A549 (cell line): Measurements from ENCODE around the gene DYRK2. TPM values are rescaled to one million over a fixed set of nuclear protein-coding genes. Genes with fewer than 3 reads are reported as not detected.
A peak's percentile ranks its signal among the peaks of the same experiment; 100 is the strongest.

Experiments
- ATAC-seq, 2 experiments: fragments of 200-7000 bp in 1 of 2; fragments of >200 bp in 1 of 2; cut with Nextera tagmentation in 1 of 2; cut with Tn5 transposase in 1 of 2; 3 replicates each; pipeline versions ENCODE4 v1.8.0 to v1.9.1; 2018 to 2020; ENCODE audit warnings: mild to moderate bottlenecking in 1 of 2, moderate library complexity in 1 of 2
- CTCF ChIA-PET: fragments of 300-600 bp; sonication (Branson Sonifier 250); formaldehyde crosslinking; extraction: SDS; loops from one replicate; lab custom pipeline; 2021; ENCODE audit warnings: antibody characterized with exemption, inconsistent platforms; lab: Yijun Ruan, JAX
- POLR2A ChIA-PET: fragments of 350-600 bp; formaldehyde crosslinking; extraction: SDS; loops from one replicate; lab custom pipeline; 2021; ENCODE audit warnings: antibody characterized with exemption, inconsistent platforms; lab: Yijun Ruan, JAX
- DNase-seq, 2 experiments: peaks; one replicate each; pipeline versions ENCODE4 v3.0.0 to v3.0.0-alpha.2; 2011 to 2016; ENCODE audit warnings: low read depth in 1 of 2, low spot score in 1 of 2
- FAIRE-seq: peaks from 2 replicates; lab custom pipeline; 2011; peaks lifted over from hg19 to GRCh38; lab: Jason Lieb, UNC
- H3K27ac ChIP-seq, 2 experiments: fragments of >200 bp; sonication (Bioruptor Twin); formaldehyde crosslinking; 3 replicates each; pipeline ENCODE4 v1.5.1; 2016 to 2017
- H3K4me1 ChIP-seq: fragments of >200 bp; sonication (Bioruptor Twin); formaldehyde crosslinking; 3 replicates; pipeline ENCODE4 v1.6.1; 2016
- H3K4me2 ChIP-seq: fragments of >200 bp; sonication (Bioruptor Twin); formaldehyde crosslinking; 3 replicates; pipeline ENCODE4 v1.6.1; 2016
- H3K4me3 ChIP-seq: fragments of >200 bp; sonication (Bioruptor Twin); formaldehyde crosslinking; 3 replicates; pipeline ENCODE4 v1.5.1; 2016
- H3K9me3 ChIP-seq: fragments of >200 bp; sonication (Bioruptor Twin); formaldehyde crosslinking; 3 replicates; pipeline ENCODE4 v1.6.1; 2016
- CBX2 ChIP-seq: fragments of 200-600 bp; sonication (generic); IDR thresholded peaks from 2 replicates; pipeline ENCODE4 v1.6.1; 2016; ENCODE audit warnings: low read depth, mild to moderate bottlenecking, borderline replicate concordance
- CHD4 ChIP-seq: fragments of 200-600 bp; sonication (generic); IDR thresholded peaks from 2 replicates; pipeline ENCODE4 v1.6.1; 2016; ENCODE audit warnings: antibody characterized with exemption, mild to moderate bottlenecking, borderline replicate concordance
- ESRRA ChIP-seq: fragments of 150-350 bp; IDR thresholded peaks from 2 replicates; pipeline ENCODE4 v1.6.1; 2014; ENCODE audit warnings: mild to moderate bottlenecking, low read length, borderline replicate concordance
- FOSL2 ChIP-seq, 2 experiments: fragments of 450-650 bp in 1 of 2; fragments of >200 bp in 1 of 2; sonication (Bioruptor Twin) in 1 of 2; formaldehyde crosslinking; IDR thresholded peaks; 2 replicates each; pipeline versions ENCODE4 v1.5.0 to v1.6.1; 2016 to 2020; ENCODE audit warnings: mild to moderate bottlenecking in 1 of 2, moderate library complexity in 1 of 2
- GATA3 ChIP-seq: IDR thresholded peaks from 2 replicates; pipeline ENCODE4 v1.6.1; 2012; ENCODE audit warnings: borderline replicate concordance
- HOXB5 ChIP-seq: fragments of 250-450 bp; sonication (Bioruptor Pico); IDR thresholded peaks from 2 replicates; pipeline ENCODE4 v1.5.0; 2020; ENCODE audit warnings: mild to moderate bottlenecking, moderate library complexity
- JUNB ChIP-seq: fragments of >200 bp; sonication (Bioruptor Twin); formaldehyde crosslinking; IDR thresholded peaks from 2 replicates; pipeline ENCODE4 v1.6.1; 2016
- MAFK ChIP-seq: fragments of 450-650 bp; IDR thresholded peaks from 2 replicates; pipeline ENCODE4 v1.6.1; 2014; ENCODE audit not compliant: partially characterized antibody
- MAX ChIP-seq: IDR thresholded peaks from 2 replicates; pipeline ENCODE4 v1.6.1; 2012
- MAZ ChIP-seq: fragments of 150-350 bp; IDR thresholded peaks from 2 replicates; pipeline ENCODE4 v1.6.1; 2014; ENCODE audit warnings: antibody characterized with exemption, low read depth, low read length, borderline replicate concordance
- MYC ChIP-seq: IDR thresholded peaks from 2 replicates; pipeline ENCODE4 v1.6.1; 2012; ENCODE audit warnings: mild to moderate bottlenecking, inconsistent platforms, low read length, improper control_type of control experiment, borderline replicate concordance
- NFE2L2 ChIP-seq: fragments of 150-350 bp; conservative IDR thresholded peaks from 2 replicates; pipeline ENCODE4 v1.6.1; 2014; ENCODE audit warnings: low read length
- NPAS2 ChIP-seq: fragments of 250-450 bp; sonication (Bioruptor Pico); IDR thresholded peaks from 2 replicates; pipeline ENCODE4 v1.8.0; 2022; ENCODE audit warnings: mild to moderate bottlenecking, moderate library complexity, borderline replicate concordance
- NR3C1 ChIP-seq: fragments of >200 bp; sonication (Bioruptor Twin); formaldehyde crosslinking; IDR thresholded peaks from 3 replicates; pipeline ENCODE4 v1.6.1; 2017
- PHF8 ChIP-seq: fragments of 200-600 bp; sonication (generic); IDR thresholded peaks from 2 replicates; pipeline ENCODE4 v1.6.1; 2016; ENCODE audit warnings: low read depth, mild to moderate bottlenecking, antibody characterized with exemption, moderate library complexity, borderline replicate concordance
- POLR2AphosphoS2 ChIP-seq: conservative IDR thresholded peaks from 2 replicates; pipeline ENCODE4 v1.6.1; 2012; ENCODE audit warnings: low read length, improper control_type of control experiment, inconsistent platforms
- RNF2 ChIP-seq: fragments of 200-600 bp; sonication (generic); IDR thresholded peaks from 2 replicates; pipeline ENCODE4 v1.6.1; 2016; ENCODE audit warnings: low read depth, mild to moderate bottlenecking, antibody characterized with exemption, moderate library complexity, borderline replicate concordance
- TFCP2L1 ChIP-seq: fragments of 250-450 bp; sonication (Bioruptor Pico); IDR thresholded peaks from 2 replicates; pipeline ENCODE4 v1.5.0; 2021; ENCODE audit warnings: mild to moderate bottlenecking
- TP53 ChIP-seq: fragments of 250-450 bp; sonication (Bioruptor Pico); IDR thresholded peaks from 2 replicates; pipeline ENCODE4 v1.5.0; 2021; ENCODE audit warnings: mild to moderate bottlenecking, moderate library complexity
- WGBS: methylation state at CpG from one replicate; pipeline ENCODE4 v1.1.6; 2017; ENCODE audit errors: missing lambda C conversion rate; 5-methylcytosine and 5-hydroxymethylcytosine counted together
- polyA plus RNA-seq, 4 experiments: library from polyadenylated mRNA; depleted of rRNA in 3 of 4; stranded (reverse); fragments of >200 nt; fragmentation: RNase III in 1 of 4; extraction: RNeasy Plus Mini Kit Qiagen cat#74134 plus additional on column Dnase treatment in 1 of 4; gene quantifications; 2 replicates in 3 of 4; 3 replicates in 1 of 4; pipeline ENCODE4 v1.2.3, GENCODE V29; 2011 to 2017
- TF ChIP-seq, protein P1 (sequence below): fragments of 150-350 bp; IDR thresholded peaks from 2 replicates; pipeline ENCODE4 v1.6.1; 2014; ENCODE audit warnings: low read depth, mild to moderate bottlenecking, low read length
- TF ChIP-seq, protein P2 (sequence below): IDR thresholded peaks from 2 replicates; pipeline ENCODE4 v1.6.1; 2012; ENCODE audit warnings: low read depth, borderline replicate concordance

Gene DYRK2
- polyA plus RNA-seq, 2 of the 4 experiments (the other 2 are of a cell fraction): 9.1 to 17.2 TPM

GRCh38 chr12:67704071-67704470 lies 55.5 kb downstream of the DYRK2 start:
- no peak for TF ChIP-seq PHF8
- TF ChIP-seq POLR2AphosphoS2: no peak
- no peak for TF ChIP-seq TFCP2L1
- TF ChIP-seq, all 56 proteins: peak for 0
- Histone ChIP-seq H3K4me1 (peaks cover 17% of the 10 kb centered on the region), H3K4me3 (no peak overlapping the region), H3K9me3 (no peaks in the 10 kb centered on the region), H3K4me2 (no peak overlapping the region), H3K27ac (no peak overlapping the region)
- POLR2A ChIA-PET: no interaction called here
- FAIRE-seq (no peak), DNase-seq (no peak), ATAC-seq (no peak)
- CTCF ChIA-PET: no interaction called here
- WGBS: 81% methylated on average over 4 of the region's 4 CpGs

GRCh38 chr12:67705394-67706370 lies 57.1 kb downstream of the DYRK2 start:
- DNase-seq: peak in 1 of 2 experiments; percentile 62
- ChIA-PET CTCF (interaction anchor here (1.1 kb wide), 1 partner anchor 58 kb away, joined by 3 read pairs; no protein-coding TSS in a partner anchor), POLR2A (interaction anchor here (0.7 kb wide), 1 partner anchor 122 kb away, joined by 3 read pairs; no protein-coding TSS in a partner anchor)
- Histone ChIP-seq H3K27ac (no peak overlapping the region), H3K4me3 (no peak overlapping the region), H3K4me2 (peak overlapping the region; percentile 54), H3K4me1 (peaks cover 23% of the 10 kb centered on the region), H3K9me3 (no peaks in the 10 kb centered on the region)
- no peak for FAIRE-seq
- WGBS: 28% methylated on average over 6 of the region's 6 CpGs
- ATAC-seq: peak; percentile 48 to 66; a peak in 5 of 6 replicates
- peak; percentile 94 for TF ChIP-seq GATA3
- TF ChIP-seq FOSL2 (IDR thresholded peaks at IDR 0.05): no peak
- peak; percentile 43 for TF ChIP-seq FOSL2 (CRISPR knock-in tag; IDR thresholded peaks at IDR 0.05)
- TF ChIP-seq JUNB: peak; percentile 34; the same call in 1 of the 2 replicates
- TF ChIP-seq CBX2: no peak
- TF ChIP-seq HOXB5: peak; percentile 44; the same call in 1 of the 2 replicates
- no peak for TF ChIP-seq NPAS2 (CRISPR knock-in tag)
- TF ChIP-seq MYC: no peak
- no peak for TF ChIP-seq MAX
- no peak for TF ChIP-seq TP53 (CRISPR knock-in tag)
- TF ChIP-seq, protein P1, sequence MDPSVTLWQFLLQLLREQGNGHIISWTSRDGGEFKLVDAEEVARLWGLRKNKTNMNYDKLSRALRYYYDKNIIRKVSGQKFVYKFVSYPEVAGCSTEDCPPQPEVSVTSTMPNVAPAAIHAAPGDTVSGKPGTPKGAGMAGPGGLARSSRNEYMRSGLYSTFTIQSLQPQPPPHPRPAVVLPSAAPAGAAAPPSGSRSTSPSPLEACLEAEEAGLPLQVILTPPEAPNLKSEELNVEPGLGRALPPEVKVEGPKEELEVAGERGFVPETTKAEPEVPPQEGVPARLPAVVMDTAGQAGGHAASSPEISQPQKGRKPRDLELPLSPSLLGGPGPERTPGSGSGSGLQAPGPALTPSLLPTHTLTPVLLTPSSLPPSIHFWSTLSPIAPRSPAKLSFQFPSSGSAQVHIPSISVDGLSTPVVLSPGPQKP: no peak
- no peak for TF ChIP-seq ESRRA
- no peak for TF ChIP-seq MAFK

GRCh38 chr12:67709367-67709954 lies 60.9 kb downstream of the DYRK2 start:
- ATAC-seq (no peak), FAIRE-seq (no peak)
- 83% methylated on average over 4 of the region's 4 CpGs for WGBS
- CTCF ChIA-PET: no interaction called here
- peaks cover 32% of the 10 kb centered on the region for H3K4me1 ChIP-seq
- H3K4me3 ChIP-seq: no peak overlapping the region
- no peak overlapping the region for H3K4me2 ChIP-seq
- TF ChIP-seq NFE2L2: no peak
- TF ChIP-seq NR3C1: no peak
- TF ChIP-seq MAZ: no peak
- no peak for TF ChIP-seq PHF8
- TF ChIP-seq RNF2: no peak
- TF ChIP-seq, protein P2, sequence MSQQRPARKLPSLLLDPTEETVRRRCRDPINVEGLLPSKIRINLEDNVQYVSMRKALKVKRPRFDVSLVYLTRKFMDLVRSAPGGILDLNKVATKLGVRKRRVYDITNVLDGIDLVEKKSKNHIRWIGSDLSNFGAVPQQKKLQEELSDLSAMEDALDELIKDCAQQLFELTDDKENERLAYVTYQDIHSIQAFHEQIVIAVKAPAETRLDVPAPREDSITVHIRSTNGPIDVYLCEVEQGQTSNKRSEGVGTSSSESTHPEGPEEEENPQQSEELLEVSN: no peak
- TF ChIP-seq CHD4: no peak
- no peak for TF ChIP-seq FOSL2 (IDR thresholded peaks at IDR 0.05)
- no peak for TF ChIP-seq FOSL2 (CRISPR knock-in tag; IDR thresholded peaks at IDR 0.05)
- TF ChIP-seq, all 56 proteins: peak for 0
- no peaks in the 10 kb centered on the region for H3K9me3 ChIP-seq
- POLR2A ChIA-PET: no interaction called here
- H3K27ac ChIP-seq: no peak overlapping the region
- DNase-seq: no peak
